Right atrium auricular region (tissue), 2 donors: ENCODE results near the gene GRK5. TPM values are rescaled to one million over a fixed set of nuclear protein-coding genes. Genes with fewer than 3 reads are reported as not detected.
A peak's percentile ranks its signal among the peaks of the same experiment; 100 is the strongest.

Experiments
- DNase-seq: peaks from one replicate; pipeline ENCODE4 v3.0.0-alpha.2; 2019; ENCODE audit warnings: low spot score
- H3K27ac ChIP-seq, 2 donors: fragments of 200-600 bp; sonication (generic); 1 replicate in 1 of 2; 2 replicates in 1 of 2; pipeline ENCODE4 v1.5.1; 2016 to 2019
- H3K27me3 ChIP-seq, 2 donors: fragments of 200-600 bp; sonication (generic); one replicate each; pipeline versions ENCODE4 v1.5.1 to v1.6.0; 2017 to 2019
- H3K36me3 ChIP-seq: fragments of 200-600 bp; sonication (generic); one replicate; pipeline ENCODE4 v1.5.1; 2016
- H3K4me1 ChIP-seq, 2 donors: fragments of 200-600 bp; sonication (generic); one replicate each; pipeline versions ENCODE4 v1.5.1 to v1.6.0; 2017 to 2019
- H3K4me3 ChIP-seq, 2 donors: fragments of 200-600 bp; sonication (generic); 1 replicate in 1 of 2; 2 replicates in 1 of 2; pipeline ENCODE4 v1.5.1; 2017 to 2019; ENCODE audit warnings: mild to moderate bottlenecking in 1 of 2, moderate library complexity in 1 of 2
- H3K9me3 ChIP-seq, 2 donors: fragments of 200-600 bp; sonication (generic); one replicate each; pipeline ENCODE4 v1.5.1; 2019
- CTCF ChIP-seq, 2 donors: fragments of 200-600 bp; sonication (generic); IDR thresholded peaks; one replicate each; pipeline ENCODE4 v1.5.1; 2019; ENCODE audit warnings: antibody characterized with exemption in 2 of 2
- total RNA-seq, 2 donors: library from RNA; depleted of rRNA; stranded (reverse); fragments of >200 nt; gene quantifications; one replicate each; pipeline ENCODE4 v1.1.0, GENCODE V29; 2016

Gene GRK5
- total RNA-seq, 2 donors from 2014 or later: 19.2 to 53.8 TPM

GRCh38 chr10:119483001-119483400 lies 275.6 kb downstream of the GRK5 start:
- TF ChIP-seq CTCF (IDR thresholded peaks at IDR 0.05): no peak
- Histone ChIP-seq H3K27me3 (no peaks in the 10 kb centered on the region), H3K9me3 (no peaks in the 10 kb centered on the region), H3K4me3 (no peak overlapping the region), H3K4me1 (peaks cover 0 to 5% of the 10 kb centered on the region in 2 donors), H3K36me3 (no peaks in the 10 kb centered on the region), H3K27ac (no peak overlapping the region)
- no peak for DNase-seq

- DNase-seq: no peak
- no peaks in the 10 kb centered on the region for H3K9me3 ChIP-seq
- H3K4me1 ChIP-seq: peaks cover 0 to 5% of the 10 kb centered on the region in 2 donors
- H3K27ac ChIP-seq: no peak overlapping the region
- H3K27me3 ChIP-seq: no peaks in the 10 kb centered on the region
- H3K36me3 ChIP-seq: no peaks in the 10 kb centered on the region
- no peak overlapping the region for H3K4me3 ChIP-seq
- TF ChIP-seq CTCF (IDR thresholded peaks at IDR 0.05): no peak
Measured at GRCh38 chr10:119483839-119484238, 276.5 kb downstream of the GRK5 start.

GRCh38 chr10:119488675-119489074 lies 281.3 kb downstream of the GRK5 start:
- TF ChIP-seq CTCF (IDR thresholded peaks at IDR 0.05): no peak
- no peak for DNase-seq
- H3K36me3 ChIP-seq: no peaks in the 10 kb centered on the region
- H3K4me1 ChIP-seq: peaks cover 0 to 8% of the 10 kb centered on the region in 2 donors
- H3K9me3 ChIP-seq: no peaks in the 10 kb centered on the region
- no peaks in the 10 kb centered on the region for H3K27me3 ChIP-seq
- H3K27ac ChIP-seq: no peak overlapping the region
- no peak overlapping the region for H3K4me3 ChIP-seq

- no peaks in the 10 kb centered on the region for H3K27me3 ChIP-seq
- H3K9me3 ChIP-seq: no peaks in the 10 kb centered on the region
- no peaks in the 10 kb centered on the region for H3K36me3 ChIP-seq
- H3K27ac ChIP-seq: no peak overlapping the region
- DNase-seq: no peak
- peak overlapping the region in 1 of 2 donors; percentile 32 for H3K4me3 ChIP-seq
- peaks cover 0 to 8% of the 10 kb centered on the region in 2 donors for H3K4me1 ChIP-seq
- peak in 1 of 2 donors; percentile 21 for TF ChIP-seq CTCF (IDR thresholded peaks at IDR 0.05)
Measured at GRCh38 chr10:119489991-119490326, 282.6 kb downstream of the GRK5 start.

GRCh38 chr10:119491966-119492757 lies 284.8 kb downstream of the GRK5 start:
- TF ChIP-seq CTCF (IDR thresholded peaks at IDR 0.05): no peak
- Histone ChIP-seq H3K27ac (no peak overlapping the region), H3K9me3 (no peaks in the 10 kb centered on the region), H3K4me1 (peaks cover 0 to 8% of the 10 kb centered on the region in 2 donors), H3K36me3 (no peaks in the 10 kb centered on the region), H3K4me3 (no peak overlapping the region), H3K27me3 (no peaks in the 10 kb centered on the region)
- DNase-seq: no peak

- no peak for TF ChIP-seq CTCF (IDR thresholded peaks at IDR 0.05)
Measured at GRCh38 chr10:119493155-119493554, 285.8 kb downstream of the GRK5 start.

More at GRCh38 chr10:119493155-119493554, 285.8 kb downstream of the GRK5 start:
- no peak overlapping the region for H3K4me3 ChIP-seq
- H3K27me3 ChIP-seq: no peaks in the 10 kb centered on the region
- H3K36me3 ChIP-seq: no peaks in the 10 kb centered on the region
- no peaks in the 10 kb centered on the region for H3K9me3 ChIP-seq
- no peak overlapping the region for H3K27ac ChIP-seq
- peaks cover 0 to 8% of the 10 kb centered on the region in 2 donors for H3K4me1 ChIP-seq
- DNase-seq: no peak
